Activated T-cell treated with anti-CD3 and anti-CD28 coated beads, Interleukin-2, amount 50 U/mL, for 72 hours (primary cell): ENCODE measurements around the gene INTS1. TPM values are rescaled to one million over a fixed set of nuclear protein-coding genes. Genes with fewer than 3 reads are reported as not detected.

ENCODE experiments used
- ATAC-seq, 2 donors: fragments of 150-1000 bp; cut with Tn5 transposase; replicated peaks in 1 of 2; 2 replicates each; pipeline ENCODE4 v1.10.0; 2021; ENCODE audit warnings: moderate library complexity in 2 of 2, mild to moderate bottlenecking in 1 of 2
- DNase-seq, 2 donors: peaks; one replicate each; pipeline ENCODE4 v3.0.0; 2021 to 2022; ENCODE audit warnings: mixed read lengths in 1 of 2
- H3K27ac Mint-ChIP-seq: one replicate; pipeline ENCODE4 v1.8.0; 2022; ENCODE audit warnings: mild to moderate bottlenecking, moderate library complexity, mixed read lengths
- H3K27me3 Mint-ChIP-seq: one replicate; pipeline ENCODE4 v1.8.0; 2022; ENCODE audit warnings: low read depth, mixed read lengths
- H3K36me3 Mint-ChIP-seq, 2 donors: one replicate each; pipeline ENCODE4 v1.8.0; 2022; ENCODE audit warnings: mixed read lengths in 2 of 2, mild to moderate bottlenecking in 1 of 2; ENCODE audit not compliant: insufficient read depth in 2 of 2
- H3K4me1 Mint-ChIP-seq: one replicate; pipeline ENCODE4 v1.8.0; 2022; ENCODE audit warnings: low read depth, mixed read lengths
- H3K4me3 Mint-ChIP-seq, 2 donors: one replicate each; pipeline ENCODE4 v1.8.0; 2022; ENCODE audit warnings: mild to moderate bottlenecking in 2 of 2, mixed read lengths in 2 of 2, moderate library complexity in 2 of 2
- H3K9me3 Mint-ChIP-seq, 2 donors: one replicate each; pipeline ENCODE4 v1.8.0; 2022; ENCODE audit warnings: mixed read lengths in 2 of 2
- total RNA-seq, 2 donors: library from RNA; stranded (reverse); gene quantifications; one replicate each; pipeline ENCODE4 v1.2.3, GENCODE V29; 2022

INTS1 gene, protein sequence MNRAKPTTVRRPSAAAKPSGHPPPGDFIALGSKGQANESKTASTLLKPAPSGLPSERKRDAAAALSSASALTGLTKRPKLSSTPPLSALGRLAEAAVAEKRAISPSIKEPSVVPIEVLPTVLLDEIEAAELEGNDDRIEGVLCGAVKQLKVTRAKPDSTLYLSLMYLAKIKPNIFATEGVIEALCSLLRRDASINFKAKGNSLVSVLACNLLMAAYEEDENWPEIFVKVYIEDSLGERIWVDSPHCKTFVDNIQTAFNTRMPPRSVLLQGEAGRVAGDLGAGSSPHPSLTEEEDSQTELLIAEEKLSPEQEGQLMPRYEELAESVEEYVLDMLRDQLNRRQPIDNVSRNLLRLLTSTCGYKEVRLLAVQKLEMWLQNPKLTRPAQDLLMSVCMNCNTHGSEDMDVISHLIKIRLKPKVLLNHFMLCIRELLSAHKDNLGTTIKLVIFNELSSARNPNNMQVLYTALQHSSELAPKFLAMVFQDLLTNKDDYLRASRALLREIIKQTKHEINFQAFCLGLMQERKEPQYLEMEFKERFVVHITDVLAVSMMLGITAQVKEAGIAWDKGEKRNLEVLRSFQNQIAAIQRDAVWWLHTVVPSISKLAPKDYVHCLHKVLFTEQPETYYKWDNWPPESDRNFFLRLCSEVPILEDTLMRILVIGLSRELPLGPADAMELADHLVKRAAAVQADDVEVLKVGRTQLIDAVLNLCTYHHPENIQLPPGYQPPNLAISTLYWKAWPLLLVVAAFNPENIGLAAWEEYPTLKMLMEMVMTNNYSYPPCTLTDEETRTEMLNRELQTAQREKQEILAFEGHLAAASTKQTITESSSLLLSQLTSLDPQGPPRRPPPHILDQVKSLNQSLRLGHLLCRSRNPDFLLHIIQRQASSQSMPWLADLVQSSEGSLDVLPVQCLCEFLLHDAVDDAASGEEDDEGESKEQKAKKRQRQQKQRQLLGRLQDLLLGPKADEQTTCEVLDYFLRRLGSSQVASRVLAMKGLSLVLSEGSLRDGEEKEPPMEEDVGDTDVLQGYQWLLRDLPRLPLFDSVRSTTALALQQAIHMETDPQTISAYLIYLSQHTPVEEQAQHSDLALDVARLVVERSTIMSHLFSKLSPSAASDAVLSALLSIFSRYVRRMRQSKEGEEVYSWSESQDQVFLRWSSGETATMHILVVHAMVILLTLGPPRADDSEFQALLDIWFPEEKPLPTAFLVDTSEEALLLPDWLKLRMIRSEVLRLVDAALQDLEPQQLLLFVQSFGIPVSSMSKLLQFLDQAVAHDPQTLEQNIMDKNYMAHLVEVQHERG (N-terminal part only)
- 10 to 100 TPM; 57.0 to 63.9 TPM for total RNA-seq

DNA sequence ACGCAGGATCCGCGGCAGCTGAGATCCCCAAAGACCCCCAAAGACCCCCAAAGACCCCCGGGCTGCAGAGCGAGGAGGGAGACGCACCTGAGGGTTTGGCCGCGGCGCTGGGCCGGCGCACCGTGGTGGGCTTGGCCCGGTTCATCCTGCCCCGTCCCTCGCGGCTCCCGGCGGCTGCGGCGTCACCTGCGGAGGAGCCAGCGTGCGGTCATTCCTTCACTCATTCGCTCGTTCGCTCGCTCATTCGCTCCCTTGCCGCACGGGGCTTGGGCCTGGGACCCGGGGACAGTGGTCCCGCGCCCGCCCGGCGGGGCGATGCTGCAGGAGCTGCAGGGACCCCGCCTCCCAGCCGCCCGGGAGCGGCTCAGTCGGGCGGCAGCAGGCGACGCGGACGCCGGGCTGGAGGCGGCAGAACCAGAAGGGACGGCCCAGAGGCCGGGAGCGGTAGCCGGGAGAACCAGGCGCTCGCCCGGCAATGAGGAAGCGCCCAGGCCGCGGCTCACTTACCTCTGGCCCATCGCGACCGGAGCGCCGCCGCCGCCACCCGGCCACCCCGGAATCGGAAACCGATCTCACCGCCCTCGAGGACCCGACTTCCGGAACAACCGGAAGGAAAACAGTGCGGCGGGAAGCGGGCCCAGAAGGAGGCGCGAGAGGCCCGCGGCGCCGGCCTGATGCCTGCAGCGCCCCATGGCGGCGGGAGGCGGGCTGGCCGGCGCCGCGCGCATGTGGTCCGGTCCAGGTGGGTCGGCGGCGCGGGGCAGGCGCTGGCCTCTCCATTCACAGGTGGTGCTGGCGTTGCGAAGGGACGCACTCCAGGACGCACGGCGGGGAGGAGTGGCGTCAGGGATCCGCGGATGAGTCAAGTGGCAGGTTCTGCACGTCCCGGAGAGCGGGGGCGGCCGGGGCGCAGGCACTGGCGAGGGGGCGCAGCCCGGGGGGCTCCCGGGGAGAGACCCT, at the start of gene INTS1:
INTS1 (minus strand) TSS at position 574 of the 960 bp plus-strand sequence; CDS start at position 145, 429 bp downstream.
- ATAC-seq, result peak; percentile 92 to 94
- Mint-ChIP-seq H3K36me3 (peaks cover 4 to 11% of the 10 kb centered on the region in 2 donors), H3K27me3 (no peaks in the 10 kb centered on the region), H3K4me1 (peaks cover 59% of the 10 kb centered on the region), H3K27ac (peak within 1 kb of the TSS; percentile 88), H3K4me3 (peak within 1 kb of the TSS; percentile 93), H3K9me3 (no peaks in the 10 kb centered on the region)
- DNase-seq, result peak; percentile 93 to 94

DNA sequence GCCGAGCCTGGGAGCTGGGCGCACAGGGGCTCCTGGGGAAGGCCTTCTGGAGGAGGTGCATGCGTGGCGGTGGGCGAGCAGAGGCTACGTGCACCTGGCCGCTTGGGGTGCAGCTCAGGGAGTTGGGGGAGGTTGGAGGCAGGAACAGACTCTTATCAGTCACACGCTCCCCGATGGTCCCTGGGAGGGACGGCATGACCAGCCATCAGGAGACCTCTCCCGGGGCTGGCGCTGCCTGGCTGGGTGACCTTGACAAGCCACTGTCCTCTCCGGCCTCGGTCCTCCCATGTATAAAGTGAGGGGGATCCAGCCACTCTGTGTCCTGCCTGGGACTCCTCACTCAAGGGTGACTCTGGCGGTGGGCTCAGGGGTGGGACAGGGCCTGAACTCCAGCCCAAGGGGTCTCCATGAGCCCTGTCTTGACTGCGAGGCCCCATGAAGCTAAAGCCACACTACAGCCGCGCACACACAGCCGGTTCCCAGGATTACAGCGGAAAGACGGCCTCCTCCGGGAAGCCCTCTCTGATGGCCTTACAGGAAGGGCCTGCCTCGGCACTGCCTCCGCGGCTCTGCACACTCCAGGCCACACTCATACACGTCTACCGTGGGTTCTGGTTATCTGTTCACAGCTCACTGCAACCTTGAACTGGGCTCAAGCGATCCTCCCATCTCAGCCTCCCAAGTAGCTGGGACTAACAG, 49.5 kb upstream of the INTS1 start:
- Mint-ChIP-seq H3K9me3 (no peaks in the 10 kb centered on the region), H3K27ac (no peak overlapping the region), H3K4me3 (no peak overlapping the region)

GRCh38 chr7:1552200-1552599, 48.0 kb upstream of the INTS1 start:
- Mint-ChIP-seq H3K27ac (no peak overlapping the region), H3K36me3 (no peaks in the 10 kb centered on the region), H3K9me3 (no peaks in the 10 kb centered on the region), H3K4me3 (no peak overlapping the region), H3K27me3 (no peaks in the 10 kb centered on the region), H3K4me1 (no peaks in the 10 kb centered on the region)
- DNase-seq (no peak), ATAC-seq (no peak)

More for the DNA sequence above, 49.5 kb upstream of the INTS1 start:
- H3K4me1 Mint-ChIP-seq, result no peaks in the 10 kb centered on the region
- no peaks in the 10 kb centered on the region for H3K27me3 Mint-ChIP-seq
- DNase-seq (no peak), ATAC-seq (no peak)
- H3K36me3 Mint-ChIP-seq, result no peaks in the 10 kb centered on the region

GRCh38 chr7:1550846-1551155, 46.6 kb upstream of the INTS1 start:
- Mint-ChIP-seq H3K36me3 (no peaks in the 10 kb centered on the region), H3K4me3 (no peak overlapping the region), H3K4me1 (no peaks in the 10 kb centered on the region), H3K27me3 (no peaks in the 10 kb centered on the region), H3K27ac (no peak overlapping the region), H3K9me3 (no peaks in the 10 kb centered on the region)
- DNase-seq, result no peak
- ATAC-seq, result no peak

DNA sequence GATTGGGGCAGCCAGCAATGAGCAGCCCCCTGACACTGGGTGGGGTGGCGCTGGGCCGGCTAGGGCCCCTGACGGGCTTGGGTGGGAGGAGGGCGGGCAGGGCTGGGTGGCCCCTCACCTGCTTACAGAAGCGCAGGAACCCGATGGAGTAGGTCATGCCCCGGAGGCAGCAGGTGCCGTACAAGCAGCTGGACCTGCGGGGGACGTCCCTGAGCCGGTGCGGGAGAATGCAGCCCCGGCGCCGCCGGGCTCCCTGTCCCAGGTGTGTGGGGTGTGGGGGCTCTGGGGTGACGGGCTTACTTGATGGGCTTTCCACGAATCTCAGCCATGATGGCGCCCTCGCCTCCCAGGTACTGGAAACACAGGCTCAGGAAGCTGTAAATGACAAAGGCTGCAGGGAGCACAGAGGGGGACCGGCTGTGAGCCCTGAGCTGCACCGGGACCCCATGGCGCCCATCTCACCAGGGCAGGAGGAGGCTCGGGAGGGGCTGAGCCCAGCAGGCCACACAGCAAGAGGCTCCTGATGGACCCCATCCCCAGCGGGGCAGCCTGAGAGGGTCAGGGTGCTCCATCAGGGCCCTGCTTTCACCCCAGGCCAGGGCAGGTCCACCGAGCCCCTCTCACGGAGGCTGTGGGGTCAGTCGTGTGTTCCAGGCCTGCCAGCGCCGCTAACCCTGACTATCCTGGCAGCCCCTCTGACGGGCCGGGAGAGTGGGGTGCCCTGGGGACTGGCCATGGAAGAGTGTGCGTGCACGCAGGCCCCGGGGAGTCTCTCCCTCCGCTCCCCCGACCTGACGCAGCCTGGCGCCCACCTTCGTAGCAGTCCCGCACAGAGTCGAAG, 46.0 kb upstream of the INTS1 start:
- DNase-seq (no peak), ATAC-seq (no peak)
- H3K27ac Mint-ChIP-seq, result no peak overlapping the region
- no peaks in the 10 kb centered on the region for H3K27me3 Mint-ChIP-seq
- H3K36me3 Mint-ChIP-seq, result no peaks in the 10 kb centered on the region
- H3K4me1 Mint-ChIP-seq, result no peaks in the 10 kb centered on the region
- no peaks in the 10 kb centered on the region for H3K9me3 Mint-ChIP-seq
- no peak overlapping the region for H3K4me3 Mint-ChIP-seq

DNA sequence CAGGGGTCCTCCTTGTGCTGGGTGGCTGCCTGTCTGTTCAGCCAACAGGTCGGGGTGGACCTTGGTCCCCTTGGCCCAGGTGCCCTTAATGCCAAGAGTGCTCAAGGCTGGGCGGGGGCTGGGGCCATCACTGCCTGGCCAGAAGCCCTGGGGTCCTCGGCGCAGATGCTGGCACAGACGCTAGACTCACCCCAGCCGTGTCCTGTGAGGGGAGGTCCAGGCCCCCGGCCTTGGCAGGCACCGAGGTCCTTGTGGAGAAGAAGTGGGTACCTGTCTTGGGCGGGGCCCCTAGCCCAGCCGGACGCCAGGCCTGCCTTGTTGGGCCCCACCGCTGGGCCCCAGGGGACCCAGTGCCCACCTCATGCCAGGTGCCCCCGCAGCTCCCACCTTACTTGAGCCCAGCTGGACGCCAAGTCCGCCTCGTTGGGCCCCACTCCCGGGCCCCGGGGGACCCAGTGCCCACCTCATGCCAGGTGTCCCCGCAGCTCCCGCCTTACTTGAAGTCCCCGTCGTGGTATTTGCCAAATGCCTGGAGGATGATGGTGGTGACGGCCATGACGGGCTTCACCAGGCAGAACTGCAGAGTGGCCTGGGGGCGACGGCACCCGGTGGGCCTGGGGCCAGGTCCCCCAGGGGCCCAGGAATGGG, 45.3 kb upstream of the INTS1 start:
- Mint-ChIP-seq H3K4me3 (no peak overlapping the region), H3K4me1 (no peaks in the 10 kb centered on the region), H3K27me3 (no peaks in the 10 kb centered on the region), H3K36me3 (no peaks in the 10 kb centered on the region), H3K27ac (no peak overlapping the region), H3K9me3 (no peaks in the 10 kb centered on the region)
- DNase-seq (no peak), ATAC-seq (no peak)

GRCh38 chr7:1548944-1549343, 44.8 kb upstream of the INTS1 start:
- no peaks in the 10 kb centered on the region for H3K36me3 Mint-ChIP-seq
- H3K4me3 Mint-ChIP-seq, result no peak overlapping the region
- ATAC-seq, result no peak
- no peaks in the 10 kb centered on the region for H3K9me3 Mint-ChIP-seq
- DNase-seq, result no peak
- no peaks in the 10 kb centered on the region for H3K4me1 Mint-ChIP-seq
- no peaks in the 10 kb centered on the region for H3K27me3 Mint-ChIP-seq
- no peak overlapping the region for H3K27ac Mint-ChIP-seq

DNA sequence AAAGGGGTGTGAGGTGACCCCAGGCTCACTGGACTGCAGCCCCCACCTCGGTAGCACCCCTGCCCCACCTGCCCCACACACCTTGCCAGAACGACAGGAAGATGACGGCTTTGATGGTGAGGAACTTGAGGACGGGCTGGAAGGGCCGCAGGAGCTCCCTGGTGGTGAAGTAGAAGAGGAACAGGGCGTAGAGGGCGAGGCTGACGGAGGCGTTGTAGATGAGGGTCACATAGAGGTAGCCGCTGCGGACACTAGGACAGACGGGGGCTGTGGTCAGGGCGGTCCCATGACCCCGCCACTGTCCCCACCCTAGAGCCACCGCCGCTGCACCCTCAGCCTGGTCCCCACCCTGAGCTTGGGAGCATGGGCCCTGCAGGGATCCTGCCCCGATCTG, 44.2 kb upstream of the INTS1 start:
- no peaks in the 10 kb centered on the region for H3K27me3 Mint-ChIP-seq
- H3K4me3 Mint-ChIP-seq, result no peak overlapping the region
- DNase-seq (no peak), ATAC-seq (peak; percentile 10 to 16)
- H3K4me1 Mint-ChIP-seq, result no peaks in the 10 kb centered on the region
- H3K9me3 Mint-ChIP-seq, result no peaks in the 10 kb centered on the region
- H3K27ac Mint-ChIP-seq, result no peak overlapping the region
- no peaks in the 10 kb centered on the region for H3K36me3 Mint-ChIP-seq

DNA sequence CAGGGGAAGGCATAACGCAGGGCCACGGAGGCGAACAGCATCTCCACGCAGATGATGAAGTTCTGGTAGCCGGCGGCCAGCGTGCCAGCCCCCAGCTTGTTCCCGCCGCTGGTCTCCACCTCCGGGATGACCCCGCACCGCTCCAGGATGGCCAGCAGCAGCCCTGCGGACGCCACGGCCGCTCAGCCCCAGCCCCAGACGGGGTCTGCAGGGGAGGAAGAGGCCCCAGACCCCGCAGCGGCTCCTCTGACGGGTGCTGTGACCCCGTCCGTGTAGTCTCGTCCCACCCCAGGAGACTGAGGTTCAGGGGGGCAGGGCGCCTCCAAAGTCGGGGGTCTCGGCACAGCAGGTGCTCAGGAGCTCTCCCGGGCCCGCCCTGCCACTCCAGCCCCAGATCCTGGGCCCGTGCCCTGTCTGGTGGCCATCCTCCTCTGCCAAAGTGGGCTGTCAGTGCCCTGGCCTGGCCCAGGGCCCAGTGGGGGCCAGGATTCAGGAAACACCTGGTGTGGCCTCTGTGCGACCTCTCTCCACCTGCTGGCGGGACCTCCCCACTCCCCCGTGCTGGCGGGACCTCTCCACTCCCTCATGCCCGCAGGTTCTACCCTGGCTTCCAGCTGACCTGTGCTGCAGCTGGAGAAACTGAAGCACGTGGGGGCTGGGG, 43.7 kb upstream of the INTS1 start:
- no peaks in the 10 kb centered on the region for H3K4me1 Mint-ChIP-seq
- H3K36me3 Mint-ChIP-seq, result no peaks in the 10 kb centered on the region
- no peak overlapping the region for H3K27ac Mint-ChIP-seq
- H3K9me3 Mint-ChIP-seq, result no peaks in the 10 kb centered on the region
- DNase-seq (no peak), ATAC-seq (peak in 1 of 2 donors; percentile 4)
- no peak overlapping the region for H3K4me3 Mint-ChIP-seq
- no peaks in the 10 kb centered on the region for H3K27me3 Mint-ChIP-seq

GRCh38 chr7:1546909-1547776, 43.0 kb upstream of the INTS1 start:
- H3K9me3 Mint-ChIP-seq, result no peaks in the 10 kb centered on the region
- H3K27me3 Mint-ChIP-seq, result no peaks in the 10 kb centered on the region
- H3K4me3 Mint-ChIP-seq, result no peak overlapping the region
- no peaks in the 10 kb centered on the region for H3K36me3 Mint-ChIP-seq
- H3K4me1 Mint-ChIP-seq, result no peaks in the 10 kb centered on the region
- H3K27ac Mint-ChIP-seq, result no peak overlapping the region
- no peak for DNase-seq
- no peak for ATAC-seq
